CD4-positive, alpha-beta T cell treated with Interleukin-17A for 1 hour (primary cell): ENCODE data around the gene TRAK2.

ENCODE experiments used
- DNase-seq: peaks from one replicate; pipeline ENCODE4 v3.0.0-alpha.2; 2020

Gene TRAK2

DNA sequence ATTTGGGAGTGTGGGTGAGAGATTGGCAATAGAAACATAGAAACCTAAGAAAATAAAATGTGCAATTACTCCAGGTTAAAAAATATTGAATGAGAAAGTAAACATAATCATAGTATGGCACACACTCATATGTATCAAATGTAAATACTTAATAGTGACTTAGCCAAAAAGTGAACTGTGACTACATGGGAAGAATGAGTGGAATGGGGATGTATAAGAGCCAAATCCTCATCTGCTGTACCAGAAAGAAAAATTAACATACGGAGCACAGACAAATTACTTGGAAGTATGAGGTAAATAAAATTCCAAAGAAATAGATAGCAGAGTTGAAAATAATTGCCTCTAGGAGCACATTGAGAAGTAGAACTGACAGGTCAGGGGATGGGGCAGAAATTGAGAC is 98.1 kb downstream of the TRAK2 start:
- DNase-seq = no peak

DNA sequence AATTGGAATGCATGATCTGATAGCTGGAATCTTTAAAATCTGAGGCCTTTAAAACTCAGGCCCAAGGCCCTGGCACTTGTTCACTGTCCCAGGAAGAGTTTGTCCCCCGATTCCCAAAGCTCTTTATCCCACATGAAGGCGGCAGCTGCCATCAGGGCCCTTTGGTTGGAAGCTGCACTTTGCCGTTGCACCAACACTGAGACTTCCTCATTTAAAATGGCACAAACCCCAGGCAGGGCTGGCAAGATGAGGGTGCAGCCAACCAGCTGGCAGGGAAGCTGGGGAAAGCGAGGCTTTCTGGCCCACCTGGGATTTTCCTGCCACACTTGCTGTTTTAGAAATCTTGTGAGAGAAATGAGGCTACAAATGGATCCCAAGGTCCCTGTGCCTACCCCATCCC is 100.4 kb downstream of the TRAK2 start:
- no peak for DNase-seq

DNA sequence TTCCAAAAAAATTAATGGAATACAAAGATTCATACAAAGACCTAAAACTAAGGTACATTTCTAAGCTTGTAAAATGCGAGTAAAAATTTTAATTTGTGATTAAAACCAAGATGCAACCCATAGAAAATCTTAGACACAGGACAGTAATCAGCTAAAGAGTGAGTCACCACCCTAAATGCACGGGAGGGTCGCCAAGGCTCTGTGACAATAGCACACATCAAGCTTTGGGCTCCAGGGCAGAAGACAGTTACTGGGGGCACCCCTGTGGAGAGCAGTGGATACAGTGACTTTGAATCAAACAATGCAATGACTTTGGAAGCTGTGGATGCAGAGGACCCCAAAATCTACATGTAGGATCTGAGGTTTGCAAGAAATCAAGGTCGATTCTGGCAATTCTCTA is 101.7 kb downstream of the TRAK2 start:
- no peak for DNase-seq

- DNase-seq = no peak
Observed at GRCh38 chr2:201348758-201349157, 102.5 kb downstream of the TRAK2 start.

GRCh38 chr2:201347138-201347537 is 104.1 kb downstream of the TRAK2 start:
- DNase-seq = no peak

GRCh38 chr2:201345625-201346213 is 105.5 kb downstream of the TRAK2 start:
- no peak for DNase-seq

DNA sequence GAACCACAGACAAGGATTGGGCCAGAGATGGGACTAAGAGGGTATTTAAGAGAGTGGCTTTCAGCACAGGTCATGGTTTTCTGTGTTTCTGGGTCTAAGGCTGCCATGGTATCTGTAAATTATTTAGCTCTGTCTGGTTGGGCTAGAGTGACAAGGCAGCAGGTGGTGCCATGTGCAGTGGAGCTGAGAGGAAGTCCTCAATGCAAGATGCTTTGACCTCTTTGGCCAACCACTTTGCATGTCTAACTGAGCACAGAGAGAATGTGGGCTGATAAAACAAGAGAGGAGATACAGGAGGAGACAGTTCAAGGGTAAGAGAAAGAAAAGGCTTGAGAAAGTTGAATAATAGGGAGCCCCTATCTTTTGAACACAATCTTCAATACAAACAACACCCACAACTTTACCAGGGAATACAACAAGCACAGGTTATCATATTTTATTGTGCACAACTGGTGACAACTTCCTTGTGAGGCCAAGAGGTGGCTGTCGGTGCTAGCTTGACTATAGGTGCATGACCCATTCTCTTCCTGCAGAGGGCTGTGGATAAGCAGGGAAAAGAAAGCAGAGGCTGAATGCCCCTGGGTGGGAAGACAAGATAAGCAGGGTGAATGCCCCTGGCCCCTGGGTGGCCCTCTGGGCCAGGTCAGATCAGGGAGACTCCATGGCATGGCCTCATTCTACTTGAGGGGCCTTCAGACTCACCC is 106.4 kb downstream of the TRAK2 start:
- no peak for DNase-seq

DNA sequence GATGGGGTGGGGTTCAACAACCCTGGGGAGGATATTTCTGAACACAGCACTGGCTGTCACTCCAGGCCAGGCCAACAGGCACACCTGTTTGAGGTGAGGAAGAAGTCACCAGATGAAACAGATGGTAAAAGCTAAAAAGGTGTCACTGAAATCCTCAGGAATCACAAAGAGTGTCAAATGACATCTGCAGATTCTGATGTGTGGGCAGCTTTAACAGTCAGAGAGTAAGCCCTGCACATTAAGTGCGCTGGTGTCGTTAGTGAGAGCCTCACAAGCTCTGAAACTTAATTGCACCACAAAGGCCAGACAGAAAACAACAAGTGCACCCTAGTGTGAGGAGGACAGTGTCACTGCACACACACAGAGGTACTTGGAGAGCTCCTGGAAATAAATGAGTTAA is 107.7 kb downstream of the TRAK2 start:
- DNase-seq = no peak

DNA sequence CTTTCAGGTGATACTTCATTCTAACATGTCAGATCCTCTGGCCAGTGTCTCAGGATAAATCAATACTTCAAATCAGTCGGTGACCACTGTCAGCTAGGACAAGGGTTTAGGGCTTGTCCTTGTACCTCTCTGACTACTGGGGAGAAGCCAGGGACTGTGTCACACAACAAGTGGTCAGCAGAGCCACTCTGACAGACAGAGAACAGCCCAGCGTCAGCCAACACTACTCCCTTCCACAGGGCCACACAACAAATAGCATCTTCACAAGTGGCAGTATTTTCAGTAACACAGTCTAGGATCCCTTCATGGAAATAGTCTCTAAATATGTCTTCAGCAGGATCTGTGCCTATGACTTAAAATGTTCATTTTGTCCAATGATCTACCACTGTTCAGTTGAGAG is 108.3 kb downstream of the TRAK2 start:
- DNase-seq = no peak

- DNase-seq = no peak
Observed at GRCh38 chr2:201329409-201329808, 121.8 kb downstream of the TRAK2 start.

GRCh38 chr2:201327678-201328077 is 123.6 kb downstream of the TRAK2 start:
- DNase-seq = no peak
